ENCODE measurements around the gene MGAT2. TPM values are rescaled to one million over a fixed set of nuclear protein-coding genes. Genes with fewer than 3 reads are reported as not detected.

Gene MGAT2
- total and polyA plus RNA-seq, 9 of the 15 experiments (the other 6 are each of a cell fraction or from before 2014, with no cell fraction given): 0.03 to 33.3 (median 24.6) TPM; not detected in 1

- TF ChIP-seq FOXM1 (IDR thresholded peaks at IDR 0.05; ENCODE audit: low read depth) (no peak), FOXM1 (CRISPR knock-in tag; IDR thresholded peaks at IDR 0.05; ENCODE audit: low read depth) (peak; percentile 73; the same call in 1 of the 2 replicates), ZNF408 (CRISPR knock-in tag; IDR thresholded peaks at IDR 0.05; ENCODE audit: low read depth) (no peak), HSF4 (CRISPR knock-in tag; IDR thresholded peaks at IDR 0.05; ENCODE audit: borderline replicate concordance) (no peak), PHTF2 (CRISPR knock-in tag; IDR thresholded peaks at IDR 0.05) (no peak), NR1H2 (CRISPR knock-in tag; IDR thresholded peaks at IDR 0.05) (peak; percentile 73; the same call in 1 of the 2 replicates), EP300 (IDR thresholded peaks at IDR 0.05; ENCODE audit: low read length) (no peak), ESRRA (IDR thresholded peaks at IDR 0.05; ENCODE audit: borderline replicate concordance, low read depth) (peak; percentile 75; the same call in 1 of the 2 replicates), SAFB2 (IDR thresholded peaks at IDR 0.05; ENCODE audit: borderline replicate concordance, low read depth, low read length, severe bottlenecking) (no peak), E2F8 (IDR thresholded peaks at IDR 0.05; ENCODE audit: low read depth, partially characterized antibody) (no peak), CREB1 (IDR thresholded peaks at IDR 0.05) (peak; percentile 81), CREB1 (CRISPR knock-in tag; IDR thresholded peaks at IDR 0.05) (peak; percentile 85), HMGN3 (IDR thresholded peaks at IDR 0.05; ENCODE audit: borderline replicate concordance, extremely low read depth, insufficient read length, low read depth, low read length) (peak; percentile 61)
- TF ChIP-seq, protein P1, sequence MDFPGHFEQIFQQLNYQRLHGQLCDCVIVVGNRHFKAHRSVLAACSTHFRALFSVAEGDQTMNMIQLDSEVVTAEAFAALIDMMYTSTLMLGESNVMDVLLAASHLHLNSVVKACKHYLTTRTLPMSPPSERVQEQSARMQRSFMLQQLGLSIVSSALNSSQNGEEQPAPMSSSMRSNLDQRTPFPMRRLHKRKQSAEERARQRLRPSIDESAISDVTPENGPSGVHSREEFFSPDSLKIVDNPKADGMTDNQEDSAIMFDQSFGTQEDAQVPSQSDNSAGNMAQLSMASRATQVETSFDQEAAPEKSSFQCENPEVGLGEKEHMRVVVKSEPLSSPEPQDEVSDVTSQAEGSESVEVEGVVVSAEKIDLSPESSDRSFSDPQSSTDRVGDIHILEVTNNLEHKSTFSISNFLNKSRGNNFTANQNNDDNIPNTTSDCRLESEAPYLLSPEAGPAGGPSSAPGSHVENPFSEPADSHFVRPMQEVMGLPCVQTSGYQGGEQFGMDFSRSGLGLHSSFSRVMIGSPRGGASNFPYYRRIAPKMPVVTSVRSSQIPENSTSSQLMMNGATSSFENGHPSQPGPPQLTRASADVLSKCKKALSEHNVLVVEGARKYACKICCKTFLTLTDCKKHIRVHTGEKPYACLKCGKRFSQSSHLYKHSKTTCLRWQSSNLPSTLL (IDR thresholded peaks at IDR 0.05): no peak
Observed at GRCh38 chr14:49633640-49634546, 13.3 kb downstream of the MGAT2 start (continued).

All from K562 (cell line).